Suprapubic skin (tissue), 4 donors: Measurements from ENCODE around the gene GANC. TPM values are rescaled to one million over a fixed set of nuclear protein-coding genes. Genes with fewer than 3 reads are reported as not detected.

Experiments used
- DNase-seq, 2 donors: peaks; one replicate each; pipeline ENCODE4 v3.0.0-alpha.2; 2019; ENCODE audit warnings: low spot score in 2 of 2
- H3K27ac ChIP-seq: fragments of 200-600 bp; sonication (generic); one replicate; pipeline ENCODE4 v1.5.1; 2019
- H3K27me3 ChIP-seq: fragments of 200-600 bp; sonication (generic); one replicate; pipeline ENCODE4 v1.5.1; 2019
- H3K36me3 ChIP-seq: fragments of 200-600 bp; sonication (generic); one replicate; pipeline ENCODE4 v1.5.1; 2019
- H3K4me1 ChIP-seq: fragments of 200-600 bp; sonication (generic); one replicate; pipeline ENCODE4 v1.5.1; 2019
- H3K4me3 ChIP-seq: fragments of 200-600 bp; sonication (generic); one replicate; pipeline ENCODE4 v1.5.1; 2019; ENCODE audit warnings: mild to moderate bottlenecking
- H3K9me3 ChIP-seq: fragments of 200-600 bp; sonication (generic); one replicate; pipeline ENCODE4 v1.5.1; 2019
- EP300 ChIP-seq: sonication (generic); formaldehyde crosslinking; IDR thresholded peaks from one replicate; pipeline ENCODE4 v1.6.1; 2017; ENCODE audit warnings: antibody characterized with exemption
- POLR2A ChIP-seq, 2 donors: fragments of 450-650 bp; IDR thresholded peaks; one replicate each; pipeline ENCODE4 v1.6.1; 2017; ENCODE audit warnings: antibody characterized with exemption in 2 of 2, mild to moderate bottlenecking in 2 of 2, moderate library complexity in 2 of 2
- POLR2AphosphoS5 ChIP-seq, 3 donors: sonication (generic); formaldehyde crosslinking; IDR thresholded peaks; one replicate each; pipeline ENCODE4 v1.6.1; 2017; ENCODE audit warnings: antibody characterized with exemption in 3 of 3
- WGBS: methylation state at CpG from one replicate; pipeline ENCODE4 v1.1.5; 2018; 5-methylcytosine and 5-hydroxymethylcytosine counted together
- total RNA-seq, 4 donors: library from RNA; depleted of rRNA; stranded (reverse); fragments of >200 nt; gene quantifications; one replicate each; pipeline ENCODE4 v1.1.0, GENCODE V29; 2016
- TF ChIP-seq, protein P1 (sequence below), 2 donors: fragments of 200-600 bp in 1 of 2; fragments of 450-650 bp in 1 of 2; sonication (generic) in 1 of 2; IDR thresholded peaks; one replicate each; pipeline ENCODE4 v1.5.1; 2016 to 2019; ENCODE audit warnings: antibody characterized with exemption in 2 of 2, mild to moderate bottlenecking in 1 of 2, moderate library complexity in 1 of 2

Gene GANC
- total RNA-seq, 4 donors from 2014 or later = 23.0 to 47.7 (median 30.4) TPM

- Histone ChIP-seq H3K36me3 (peaks cover 58% of the 10 kb centered on the region), H3K27ac (no peak overlapping the region)
- 90% methylated on average over 4 of the region's 4 CpGs for WGBS
These were observed 51.3 kb downstream of the GANC start for GRCh38 chr15:42324308-42324707.

DNA sequence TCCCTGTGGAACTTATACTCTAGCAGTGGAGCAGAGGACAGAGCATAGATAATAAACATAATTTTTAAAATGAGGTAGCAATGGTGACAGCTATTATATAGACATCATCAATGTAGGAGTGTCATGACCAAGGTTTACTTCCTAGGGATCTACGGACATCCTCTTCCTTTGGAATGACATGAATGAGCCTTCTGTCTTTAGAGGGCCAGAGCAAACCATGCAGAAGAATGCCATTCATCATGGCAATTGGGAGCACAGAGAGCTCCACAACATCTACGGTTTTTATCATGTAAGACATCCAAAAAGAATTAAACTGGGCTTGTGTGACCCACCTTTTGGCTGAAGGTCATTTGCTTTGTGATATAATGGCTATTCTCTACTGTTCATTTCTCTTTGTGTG is 56.2 kb downstream of the GANC start:
- TF ChIP-seq POLR2AphosphoS5 (IDR thresholded peaks at IDR 0.05) (no peak), EP300 (no peak), POLR2A (IDR thresholded peaks at IDR 0.05) (no peak)
- TF ChIP-seq, protein P1, sequence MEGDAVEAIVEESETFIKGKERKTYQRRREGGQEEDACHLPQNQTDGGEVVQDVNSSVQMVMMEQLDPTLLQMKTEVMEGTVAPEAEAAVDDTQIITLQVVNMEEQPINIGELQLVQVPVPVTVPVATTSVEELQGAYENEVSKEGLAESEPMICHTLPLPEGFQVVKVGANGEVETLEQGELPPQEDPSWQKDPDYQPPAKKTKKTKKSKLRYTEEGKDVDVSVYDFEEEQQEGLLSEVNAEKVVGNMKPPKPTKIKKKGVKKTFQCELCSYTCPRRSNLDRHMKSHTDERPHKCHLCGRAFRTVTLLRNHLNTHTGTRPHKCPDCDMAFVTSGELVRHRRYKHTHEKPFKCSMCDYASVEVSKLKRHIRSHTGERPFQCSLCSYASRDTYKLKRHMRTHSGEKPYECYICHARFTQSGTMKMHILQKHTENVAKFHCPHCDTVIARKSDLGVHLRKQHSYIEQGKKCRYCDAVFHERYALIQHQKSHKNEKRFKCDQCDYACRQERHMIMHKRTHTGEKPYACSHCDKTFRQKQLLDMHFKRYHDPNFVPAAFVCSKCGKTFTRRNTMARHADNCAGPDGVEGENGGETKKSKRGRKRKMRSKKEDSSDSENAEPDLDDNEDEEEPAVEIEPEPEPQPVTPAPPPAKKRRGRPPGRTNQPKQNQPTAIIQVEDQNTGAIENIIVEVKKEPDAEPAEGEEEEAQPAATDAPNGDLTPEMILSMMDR (IDR thresholded peaks at IDR 0.05) = no peak
- Histone ChIP-seq H3K9me3 (no peaks in the 10 kb centered on the region), H3K36me3 (peaks cover 47% of the 10 kb centered on the region), H3K4me3 (no peak overlapping the region), H3K27me3 (no peaks in the 10 kb centered on the region), H3K4me1 (no peaks in the 10 kb centered on the region), H3K27ac (no peak overlapping the region)
- DNase-seq = no peak
- WGBS = 78% methylated on average over 2 of the region's 2 CpGs

More at GRCh38 chr15:42324308-42324707, 51.3 kb downstream of the GANC start:
- no peaks in the 10 kb centered on the region for H3K27me3 ChIP-seq
- no peaks in the 10 kb centered on the region for H3K4me1 ChIP-seq
- TF ChIP-seq, protein P1 (IDR thresholded peaks at IDR 0.05) = no peak
- TF ChIP-seq EP300 (no peak), POLR2A (IDR thresholded peaks at IDR 0.05) (no peak), POLR2AphosphoS5 (IDR thresholded peaks at IDR 0.05) (no peak)
- no peaks in the 10 kb centered on the region for H3K9me3 ChIP-seq
- DNase-seq = no peak
- H3K4me3 ChIP-seq = no peak overlapping the region

DNA sequence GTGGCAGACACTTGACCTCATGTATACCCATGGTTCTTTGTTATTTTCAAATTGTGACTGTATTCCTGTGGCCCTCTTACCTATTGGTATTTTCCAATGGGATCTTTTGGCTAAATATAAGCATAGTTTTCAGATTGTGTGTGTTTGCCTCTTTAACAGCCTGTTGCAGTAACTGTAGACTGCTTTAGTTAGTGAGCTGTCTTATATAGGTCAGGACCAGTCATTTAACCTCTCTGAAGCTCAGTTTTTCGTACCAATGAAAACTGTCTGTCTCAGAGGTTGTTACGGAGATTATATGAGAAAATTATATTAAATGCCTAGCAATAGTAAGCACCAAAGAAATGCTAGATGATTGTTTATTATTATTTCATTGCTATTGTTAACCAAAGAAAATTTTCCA is 57.0 kb downstream of the GANC start:
- H3K9me3 ChIP-seq = peaks cover 2% of the 10 kb centered on the region

DNA sequence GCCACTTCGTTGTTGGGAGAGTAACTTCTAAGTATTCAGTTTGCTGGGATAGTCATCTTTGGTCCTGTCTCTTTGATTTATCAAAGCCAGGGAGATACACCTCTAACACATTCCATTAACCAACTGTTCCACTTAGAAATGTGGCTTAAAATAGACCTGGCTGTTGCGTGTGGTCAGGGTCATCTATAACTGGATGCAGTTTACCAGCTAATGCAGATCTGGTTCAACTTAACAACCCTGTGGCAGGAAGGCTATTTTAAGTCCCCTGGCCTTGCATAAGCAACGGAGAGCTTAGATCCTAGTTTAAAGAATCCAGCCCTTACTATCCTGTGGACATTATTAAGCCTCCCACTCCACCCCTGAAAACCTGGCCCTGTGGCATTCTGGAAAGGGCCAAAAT is 58.2 kb downstream of the GANC start:
- DNase-seq = no peak
- Histone ChIP-seq H3K4me3 (no peak overlapping the region), H3K27ac (no peak overlapping the region), H3K4me1 (no peaks in the 10 kb centered on the region), H3K27me3 (no peaks in the 10 kb centered on the region), H3K36me3 (peaks cover 48% of the 10 kb centered on the region), H3K9me3 (peaks cover 8% of the 10 kb centered on the region)
- no peak for TF ChIP-seq POLR2A (IDR thresholded peaks at IDR 0.05)
- TF ChIP-seq POLR2AphosphoS5 (IDR thresholded peaks at IDR 0.05) = no peak
- no peak for TF ChIP-seq EP300
- TF ChIP-seq, protein P1 (IDR thresholded peaks at IDR 0.05) = no peak
- 90% methylated on average over 3 of the region's 3 CpGs for WGBS

More for the DNA sequence above, 57.0 kb downstream of the GANC start:
- H3K36me3 ChIP-seq = peaks cover 52% of the 10 kb centered on the region
- no peaks in the 10 kb centered on the region for H3K27me3 ChIP-seq
- no peak overlapping the region for H3K27ac ChIP-seq
- no peaks in the 10 kb centered on the region for H3K4me1 ChIP-seq
- DNase-seq = no peak
- H3K4me3 ChIP-seq = no peak overlapping the region
- TF ChIP-seq POLR2AphosphoS5 (IDR thresholded peaks at IDR 0.05) (no peak), POLR2A (IDR thresholded peaks at IDR 0.05) (no peak), EP300 (no peak)
- TF ChIP-seq, protein P1 (IDR thresholded peaks at IDR 0.05) = no peak
- 79% methylated on average over 2 of the region's 2 CpGs for WGBS

DNA sequence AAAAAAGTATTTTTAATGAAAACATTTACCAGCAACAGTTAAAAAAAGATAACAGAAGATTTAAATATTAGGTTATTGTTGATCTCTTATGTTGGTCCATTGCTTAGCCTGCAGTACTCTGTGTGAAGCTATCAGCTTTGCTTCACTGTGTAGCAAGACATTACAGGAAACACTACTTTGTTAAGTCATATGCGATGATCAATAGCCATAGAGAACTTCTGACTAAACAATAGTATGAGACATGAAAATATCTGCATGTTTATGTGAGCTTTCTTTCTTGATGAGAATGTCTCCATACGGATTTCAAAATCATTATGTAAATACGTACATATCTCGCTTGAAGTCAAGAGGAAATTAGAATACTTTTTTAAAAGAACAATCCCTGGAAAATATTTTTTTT is 59.3 kb downstream of the GANC start:
- Histone ChIP-seq H3K4me1 (no peaks in the 10 kb centered on the region), H3K9me3 (peaks cover 8% of the 10 kb centered on the region), H3K27ac (no peak overlapping the region), H3K27me3 (no peaks in the 10 kb centered on the region), H3K4me3 (no peak overlapping the region), H3K36me3 (peaks cover 37% of the 10 kb centered on the region)
- TF ChIP-seq, protein P1 (IDR thresholded peaks at IDR 0.05) = no peak
- TF ChIP-seq POLR2AphosphoS5 (IDR thresholded peaks at IDR 0.05) (no peak), EP300 (no peak), POLR2A (IDR thresholded peaks at IDR 0.05) (no peak)
- WGBS = 96% methylated on average over 4 of the region's 4 CpGs
- no peak for DNase-seq
